BLaER1 (cell line): ENCODE results near the gene ARF5.
"Not testable (repeated sequence)": the region's sequence is repeated elsewhere in the genome, so short reads cannot be mapped to it uniquely, and the experiment has no call there.

ENCODE experiments used
- H3K27ac ChIP-seq: shearing (Covaris generic); formaldehyde crosslinking; 2 replicates; pipeline ENCODE4 v1.8.1; 2022
- H3K27me3 ChIP-seq: shearing (Covaris generic); formaldehyde crosslinking; 2 replicates; pipeline ENCODE4 v1.8.1; 2022
- H3K36me3 ChIP-seq: shearing (Covaris generic); formaldehyde crosslinking; 2 replicates; pipeline ENCODE4 v1.8.1; 2022
- H3K4me1 ChIP-seq: shearing (Covaris generic); formaldehyde crosslinking; 2 replicates; pipeline ENCODE4 v1.8.1; 2022
- H3K4me2 ChIP-seq: shearing (Covaris generic); formaldehyde crosslinking; 2 replicates; pipeline ENCODE4 v1.8.1; 2022
- H3K4me3 ChIP-seq: shearing (Covaris generic); formaldehyde crosslinking; 2 replicates; pipeline ENCODE4 v1.8.1; 2022
- H3K9ac ChIP-seq: shearing (Covaris generic); formaldehyde crosslinking; 2 replicates; pipeline ENCODE4 v1.8.1; 2022
- H3K9me3 ChIP-seq: shearing (Covaris generic); formaldehyde crosslinking; 2 replicates; pipeline ENCODE4 v1.8.1; 2022
- H4K20me1 ChIP-seq: shearing (Covaris generic); formaldehyde crosslinking; 2 replicates; pipeline ENCODE4 v1.8.1; 2022
- Cebpa-rat ChIP-seq: shearing (Covaris generic); IDR thresholded peaks from 2 replicates; pipeline ENCODE4 v1.8.1; 2022

The ARF5 gene

GRCh38 chr7:127588019-127588696, at the start of gene ARF5:
Gene ARF5 (plus strand): TSS chr7:127588411. CDS start chr7:127588499, 88 bp downstream.
- Histone ChIP-seq H3K4me2 (peak within 1 kb of the TSS; percentile 96), H3K9me3 (no peaks in the 10 kb centered on the region), H4K20me1 (peaks cover 40% of the 10 kb centered on the region), H3K4me3 (peak within 1 kb of the TSS; percentile 98), H3K9ac (peak within 1 kb of the TSS; percentile 92), H3K36me3 (peaks cover 34% of the 10 kb centered on the region), H3K27me3 (no peaks in the 10 kb centered on the region), H3K4me1 (peaks cover 44% of the 10 kb centered on the region), H3K27ac (peak within 1 kb of the TSS; percentile 87)
- no peak for TF ChIP-seq Cebpa-rat

GRCh38 chr7:127539116-127539515, 49.1 kb upstream of the ARF5 start:
- no peak overlapping the region for H3K27ac ChIP-seq
- H3K4me1 ChIP-seq = no peaks in the 10 kb centered on the region
- no peak overlapping the region for H3K4me3 ChIP-seq
- no peaks in the 10 kb centered on the region for H3K9me3 ChIP-seq
- TF ChIP-seq Cebpa-rat = no peak
- H3K9ac ChIP-seq = no peak overlapping the region
- no peaks in the 10 kb centered on the region for H3K27me3 ChIP-seq
- no peak overlapping the region for H3K4me2 ChIP-seq
- no peaks in the 10 kb centered on the region for H4K20me1 ChIP-seq
- H3K36me3 ChIP-seq = no peaks in the 10 kb centered on the region

GRCh38 chr7:127540461-127540860, 47.8 kb upstream of the ARF5 start:
- H3K4me3 ChIP-seq, H3K27ac ChIP-seq, H4K20me1 ChIP-seq, H3K4me2 ChIP-seq, H3K36me3 ChIP-seq, H3K9ac ChIP-seq, H3K4me1 ChIP-seq, H3K27me3 ChIP-seq: not testable (repeated sequence)
- peaks cover 10% of the 10 kb centered on the region for H3K9me3 ChIP-seq

- TF ChIP-seq Cebpa-rat = no peak
- H3K36me3 ChIP-seq = no peaks in the 10 kb centered on the region
- no peak overlapping the region for H3K9ac ChIP-seq
- H3K4me1 ChIP-seq = no peaks in the 10 kb centered on the region
- no peak overlapping the region for H3K27ac ChIP-seq
- no peak overlapping the region for H3K4me2 ChIP-seq
- H4K20me1 ChIP-seq = no peaks in the 10 kb centered on the region
- no peak overlapping the region for H3K4me3 ChIP-seq
- H3K27me3 ChIP-seq = no peaks in the 10 kb centered on the region
- H3K9me3 ChIP-seq = peaks cover 21% of the 10 kb centered on the region
Measured at GRCh38 chr7:127541548-127541947, 46.7 kb upstream of the ARF5 start.

- TF ChIP-seq Cebpa-rat = no peak
- no peaks in the 10 kb centered on the region for H3K27me3 ChIP-seq
Measured at GRCh38 chr7:127546313-127546712, 41.9 kb upstream of the ARF5 start.

GRCh38 chr7:127550247-127550646, 38.0 kb upstream of the ARF5 start:
- H3K9ac ChIP-seq = no peak overlapping the region
- no peak overlapping the region for H3K27ac ChIP-seq
- H3K4me3 ChIP-seq = no peak overlapping the region
- peaks cover 23% of the 10 kb centered on the region for H3K9me3 ChIP-seq
- no peaks in the 10 kb centered on the region for H4K20me1 ChIP-seq
- H3K4me1 ChIP-seq = no peaks in the 10 kb centered on the region
- H3K4me2 ChIP-seq = no peak overlapping the region
- no peak for TF ChIP-seq Cebpa-rat
- H3K27me3 ChIP-seq = no peaks in the 10 kb centered on the region
- no peaks in the 10 kb centered on the region for H3K36me3 ChIP-seq

More at GRCh38 chr7:127546313-127546712, 41.9 kb upstream of the ARF5 start:
- H3K36me3 ChIP-seq = no peaks in the 10 kb centered on the region
- no peak overlapping the region for H3K4me3 ChIP-seq
- H3K27ac ChIP-seq = no peak overlapping the region
- no peak overlapping the region for H3K9ac ChIP-seq
- H3K4me1 ChIP-seq = no peaks in the 10 kb centered on the region
- H4K20me1 ChIP-seq = no peaks in the 10 kb centered on the region
- peaks cover 31% of the 10 kb centered on the region for H3K9me3 ChIP-seq
- H3K4me2 ChIP-seq = no peak overlapping the region

GRCh38 chr7:127551941-127552340, 36.3 kb upstream of the ARF5 start:
- Histone ChIP-seq H3K4me3 (no peak overlapping the region), H3K4me1 (no peaks in the 10 kb centered on the region), H3K36me3 (no peaks in the 10 kb centered on the region), H3K9ac (no peak overlapping the region), H3K27ac (no peak overlapping the region), H3K4me2 (no peak overlapping the region), H4K20me1 (no peaks in the 10 kb centered on the region), H3K27me3 (no peaks in the 10 kb centered on the region), H3K9me3 (peaks cover 6% of the 10 kb centered on the region)
- no peak for TF ChIP-seq Cebpa-rat

GRCh38 chr7:127556404-127556803, 31.8 kb upstream of the ARF5 start:
- no peak for TF ChIP-seq Cebpa-rat

GRCh38 chr7:127557803-127558202, 30.4 kb upstream of the ARF5 start:
- Histone ChIP-seq H3K9me3 (no peaks in the 10 kb centered on the region), H3K4me2 (no peak overlapping the region), H4K20me1 (no peaks in the 10 kb centered on the region), H3K27ac (no peak overlapping the region), H3K4me1 (no peaks in the 10 kb centered on the region), H3K4me3 (no peak overlapping the region), H3K9ac (no peak overlapping the region), H3K27me3 (no peaks in the 10 kb centered on the region), H3K36me3 (no peaks in the 10 kb centered on the region)
- no peak for TF ChIP-seq Cebpa-rat

More at GRCh38 chr7:127556404-127556803, 31.8 kb upstream of the ARF5 start:
- Histone ChIP-seq H3K27ac (no peak overlapping the region), H3K4me2 (no peak overlapping the region), H3K9me3 (no peaks in the 10 kb centered on the region), H3K9ac (no peak overlapping the region), H3K36me3 (no peaks in the 10 kb centered on the region), H4K20me1 (no peaks in the 10 kb centered on the region), H3K27me3 (no peaks in the 10 kb centered on the region), H3K4me3 (no peak overlapping the region), H3K4me1 (no peaks in the 10 kb centered on the region)

GRCh38 chr7:127566242-127566641, 22.0 kb upstream of the ARF5 start:
- Histone ChIP-seq H3K4me3 (no peak overlapping the region), H3K9me3 (0 out of 2 replicates have a peak, but pooled peaks cover 6% of the 10 kb centered on the region), H3K4me2 (no peak overlapping the region), H4K20me1 (no peaks in the 10 kb centered on the region), H3K9ac (no peak overlapping the region), H3K27me3 (no peaks in the 10 kb centered on the region), H3K4me1 (no peaks in the 10 kb centered on the region), H3K36me3 (no peaks in the 10 kb centered on the region), H3K27ac (no peak overlapping the region)
- no peak for TF ChIP-seq Cebpa-rat

- not testable (repeated sequence) for H3K36me3 ChIP-seq, H3K4me2 ChIP-seq, H3K4me3 ChIP-seq, H3K4me1 ChIP-seq, H3K9me3 ChIP-seq, H3K9ac ChIP-seq, H3K27ac ChIP-seq, H4K20me1 ChIP-seq, H3K27me3 ChIP-seq
Measured at GRCh38 chr7:127568034-127568433, 20.2 kb upstream of the ARF5 start.
